Measurements from ENCODE around the gene NSUN2. TPM values are rescaled to one million over a fixed set of nuclear protein-coding genes. Genes with fewer than 3 reads are reported as not detected.

NSUN2 gene
- total and polyA plus RNA-seq, 12 donors, result 21.3 to 66.8 (median 40.2) TPM

DNA sequence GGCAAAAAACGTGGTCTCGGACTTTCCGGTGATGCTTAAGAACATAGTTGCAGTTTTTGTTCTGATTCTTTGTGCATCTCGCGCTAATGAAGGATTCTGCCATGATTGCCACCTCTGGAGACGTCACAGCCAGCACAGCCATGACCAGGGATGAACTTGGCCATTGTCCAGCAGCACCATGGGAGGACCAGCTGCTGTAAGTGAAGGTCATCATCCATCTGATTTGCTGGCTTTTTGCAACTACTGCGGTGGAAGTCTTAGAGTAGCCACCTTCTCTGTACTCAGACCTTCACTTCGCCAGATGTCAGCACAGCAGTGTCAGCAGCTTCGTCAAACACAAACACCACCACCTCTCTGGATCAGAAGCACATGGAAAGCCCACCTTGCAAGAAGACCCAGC lies 45.7 kb downstream of the NSUN2 start:
- 74 to 85% (median 77%) methylated on average over 6 to 9 of the region's 9 CpGs for WGBS, 4 donors
- H3K27me3 ChIP-seq, result peaks cover 10% of the 10 kb centered on the region
- no peaks in the 10 kb centered on the region for H3K9me3 ChIP-seq (replicated peaks in 1 of 3)
- no peaks in the 10 kb centered on the region for H3K36me3 ChIP-seq (replicated peaks in 1 of 2)
- H3K27ac ChIP-seq, result no peak overlapping the region
- no peak overlapping the region for H3K4me3 ChIP-seq
- DNase-seq, result peak in 2 of 7 donors; percentile 29 to 41
- H3K4me1 ChIP-seq (replicated peaks in 1 of 2), result peaks cover 0 to 4% of the 10 kb centered on the region in 2 donors
- TF ChIP-seq, protein P1, sequence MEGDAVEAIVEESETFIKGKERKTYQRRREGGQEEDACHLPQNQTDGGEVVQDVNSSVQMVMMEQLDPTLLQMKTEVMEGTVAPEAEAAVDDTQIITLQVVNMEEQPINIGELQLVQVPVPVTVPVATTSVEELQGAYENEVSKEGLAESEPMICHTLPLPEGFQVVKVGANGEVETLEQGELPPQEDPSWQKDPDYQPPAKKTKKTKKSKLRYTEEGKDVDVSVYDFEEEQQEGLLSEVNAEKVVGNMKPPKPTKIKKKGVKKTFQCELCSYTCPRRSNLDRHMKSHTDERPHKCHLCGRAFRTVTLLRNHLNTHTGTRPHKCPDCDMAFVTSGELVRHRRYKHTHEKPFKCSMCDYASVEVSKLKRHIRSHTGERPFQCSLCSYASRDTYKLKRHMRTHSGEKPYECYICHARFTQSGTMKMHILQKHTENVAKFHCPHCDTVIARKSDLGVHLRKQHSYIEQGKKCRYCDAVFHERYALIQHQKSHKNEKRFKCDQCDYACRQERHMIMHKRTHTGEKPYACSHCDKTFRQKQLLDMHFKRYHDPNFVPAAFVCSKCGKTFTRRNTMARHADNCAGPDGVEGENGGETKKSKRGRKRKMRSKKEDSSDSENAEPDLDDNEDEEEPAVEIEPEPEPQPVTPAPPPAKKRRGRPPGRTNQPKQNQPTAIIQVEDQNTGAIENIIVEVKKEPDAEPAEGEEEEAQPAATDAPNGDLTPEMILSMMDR (IDR thresholded peaks at IDR 0.05), result no peak
- TF ChIP-seq POLR2A (IDR thresholded peaks at IDR 0.05), result no peak
- intact Hi-C loops (cut with DNase I), result no loop called here

DNA sequence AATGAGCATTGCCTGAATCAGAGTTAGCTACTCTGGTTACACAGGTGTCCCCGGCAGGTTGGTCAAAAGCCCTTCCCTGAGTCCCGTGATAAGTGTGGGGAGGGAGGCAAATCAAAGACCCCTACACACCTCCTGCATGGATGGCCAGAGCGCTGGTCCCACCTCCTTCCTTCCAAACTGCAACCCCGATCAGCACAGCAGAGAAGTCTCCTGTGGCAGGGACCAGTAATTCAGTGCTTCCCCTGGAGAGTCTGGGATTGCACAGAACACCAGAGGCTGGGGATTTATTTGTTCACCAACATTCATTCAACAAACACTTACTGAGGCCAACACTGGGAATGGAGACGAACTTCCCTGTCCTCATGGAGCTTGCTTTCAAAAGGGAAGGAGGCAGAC lies 46.2 kb downstream of the NSUN2 start:
- TF ChIP-seq, protein P1 (IDR thresholded peaks at IDR 0.05), result no peak
- no peak for TF ChIP-seq POLR2A (IDR thresholded peaks at IDR 0.05)
- no peaks in the 10 kb centered on the region for H3K36me3 ChIP-seq (replicated peaks in 1 of 2)
- peaks cover 10% of the 10 kb centered on the region for H3K27me3 ChIP-seq
- intact Hi-C loops (cut with DNase I), result no loop called here
- 84 to 91% (median 87%) methylated on average over 5 of the region's 5 CpGs for WGBS, 4 donors
- DNase-seq, result peak in 1 of 7 donors; percentile 37
- H3K4me3 ChIP-seq, result no peak overlapping the region
- H3K4me1 ChIP-seq (replicated peaks in 1 of 2), result peaks cover 0 to 4% of the 10 kb centered on the region in 2 donors
- no peak overlapping the region for H3K27ac ChIP-seq
- no peaks in the 10 kb centered on the region for H3K9me3 ChIP-seq (replicated peaks in 1 of 3)

DNA sequence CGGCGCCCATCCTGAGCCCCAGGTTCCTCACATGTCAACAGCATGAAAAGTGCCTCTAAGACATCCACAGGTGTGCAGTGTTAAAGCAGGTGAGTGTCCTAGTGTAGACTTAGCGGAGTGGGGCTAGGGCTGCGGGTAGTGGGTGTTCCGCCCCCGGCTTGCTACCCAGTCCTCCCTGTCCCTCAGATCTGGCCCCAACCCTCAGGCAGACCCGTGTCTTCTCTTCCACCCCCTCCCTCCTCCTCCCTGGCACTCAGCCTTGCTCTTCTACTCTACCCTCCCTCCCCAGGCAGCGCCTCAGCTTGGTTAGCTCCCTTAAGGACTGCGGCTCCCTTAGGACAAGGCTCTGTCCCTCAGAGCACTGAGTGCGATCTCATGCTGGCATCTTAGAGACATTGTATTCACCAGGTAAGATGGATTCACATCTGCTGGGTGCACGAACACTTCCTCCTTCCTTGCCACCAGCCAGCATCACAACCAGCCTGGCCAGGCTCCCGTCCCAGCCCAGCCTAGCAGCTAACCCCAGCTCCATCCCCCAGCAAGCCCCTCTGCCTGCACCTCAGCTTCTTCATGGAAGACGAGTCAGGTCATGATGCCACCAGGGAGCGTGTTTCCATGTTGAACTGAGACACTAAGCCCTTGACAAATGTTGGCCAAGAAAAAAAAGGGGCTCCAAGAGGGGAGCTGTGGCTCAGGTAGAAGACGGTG lies 46.8 kb downstream of the NSUN2 start:
- Histone ChIP-seq H3K27me3 (peaks cover 10% of the 10 kb centered on the region), H3K4me1 (replicated peaks in 1 of 2) (peaks cover 0 to 4% of the 10 kb centered on the region in 2 donors), H3K36me3 (replicated peaks in 1 of 2) (no peaks in the 10 kb centered on the region), H3K4me3 (no peak overlapping the region), H3K27ac (no peak overlapping the region), H3K9me3 (replicated peaks in 1 of 3) (no peaks in the 10 kb centered on the region)
- 81 to 89% (median 84%) methylated on average over 13 to 15 of the region's 15 CpGs for WGBS, 4 donors
- TF ChIP-seq, protein P1 (IDR thresholded peaks at IDR 0.05), result no peak
- no peak for TF ChIP-seq POLR2A (IDR thresholded peaks at IDR 0.05)
- DNase-seq, result peak in 1 of 7 donors; percentile 38
- intact Hi-C loops (cut with DNase I), result no loop called here

GRCh38 chr5:6585168-6585567 lies 47.7 kb downstream of the NSUN2 start:
- WGBS, 4 donors, result 70 to 79% (median 77%) methylated on average over 5 to 6 of the region's 6 CpGs
- intact Hi-C loops (cut with DNase I), result no loop called here
- TF ChIP-seq POLR2A (IDR thresholded peaks at IDR 0.05), result no peak
- TF ChIP-seq, protein P1 (IDR thresholded peaks at IDR 0.05), result no peak
- Histone ChIP-seq H3K9me3 (replicated peaks in 1 of 3) (no peaks in the 10 kb centered on the region), H3K4me3 (no peak overlapping the region), H3K27me3 (peaks cover 10% of the 10 kb centered on the region), H3K36me3 (replicated peaks in 1 of 2) (no peaks in the 10 kb centered on the region), H3K27ac (no peak overlapping the region), H3K4me1 (replicated peaks in 1 of 2) (peaks cover 0 to 4% of the 10 kb centered on the region in 2 donors)
- peak in 1 of 7 donors; percentile 39 for DNase-seq

Measured in adrenal gland (tissue), 12 donors.